ENCODE measurements around the gene NLGN1.

Gene NLGN1

DNA sequence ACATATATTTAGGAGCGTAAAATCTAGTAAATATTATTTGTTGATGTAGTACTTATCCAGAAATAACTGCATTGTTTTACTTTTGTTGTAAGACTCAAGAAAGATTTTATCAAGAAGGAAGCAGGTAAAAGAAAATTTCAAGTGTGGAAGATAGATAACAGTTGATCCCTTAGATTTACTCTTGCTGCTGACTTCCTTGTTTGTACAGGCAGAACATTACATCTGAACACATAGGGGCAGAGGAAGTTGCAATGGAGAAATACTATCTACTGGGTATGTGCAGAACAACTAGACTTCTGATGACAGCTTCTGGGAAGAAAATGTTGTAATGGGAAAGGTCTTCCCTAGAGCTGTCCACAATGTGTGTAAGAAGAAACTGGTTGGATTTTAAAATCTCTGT lies 350.6 kb downstream of the NLGN1 start:
- H3K4me3 ChIP-seq (ENCODE audit: low read depth, low read length), result no peak overlapping the region
- DNase-seq (ENCODE audit: low read depth), result no peak
- TF ChIP-seq, protein P1, sequence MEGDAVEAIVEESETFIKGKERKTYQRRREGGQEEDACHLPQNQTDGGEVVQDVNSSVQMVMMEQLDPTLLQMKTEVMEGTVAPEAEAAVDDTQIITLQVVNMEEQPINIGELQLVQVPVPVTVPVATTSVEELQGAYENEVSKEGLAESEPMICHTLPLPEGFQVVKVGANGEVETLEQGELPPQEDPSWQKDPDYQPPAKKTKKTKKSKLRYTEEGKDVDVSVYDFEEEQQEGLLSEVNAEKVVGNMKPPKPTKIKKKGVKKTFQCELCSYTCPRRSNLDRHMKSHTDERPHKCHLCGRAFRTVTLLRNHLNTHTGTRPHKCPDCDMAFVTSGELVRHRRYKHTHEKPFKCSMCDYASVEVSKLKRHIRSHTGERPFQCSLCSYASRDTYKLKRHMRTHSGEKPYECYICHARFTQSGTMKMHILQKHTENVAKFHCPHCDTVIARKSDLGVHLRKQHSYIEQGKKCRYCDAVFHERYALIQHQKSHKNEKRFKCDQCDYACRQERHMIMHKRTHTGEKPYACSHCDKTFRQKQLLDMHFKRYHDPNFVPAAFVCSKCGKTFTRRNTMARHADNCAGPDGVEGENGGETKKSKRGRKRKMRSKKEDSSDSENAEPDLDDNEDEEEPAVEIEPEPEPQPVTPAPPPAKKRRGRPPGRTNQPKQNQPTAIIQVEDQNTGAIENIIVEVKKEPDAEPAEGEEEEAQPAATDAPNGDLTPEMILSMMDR (IDR thresholded peaks at IDR 0.05; ENCODE audit: low read depth, low read length), result no peak
- TF ChIP-seq, protein P2, sequence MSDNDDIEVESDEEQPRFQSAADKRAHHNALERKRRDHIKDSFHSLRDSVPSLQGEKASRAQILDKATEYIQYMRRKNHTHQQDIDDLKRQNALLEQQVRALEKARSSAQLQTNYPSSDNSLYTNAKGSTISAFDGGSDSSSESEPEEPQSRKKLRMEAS (IDR thresholded peaks at IDR 0.05; ENCODE audit: low read depth, low read length), result no peak
- TF ChIP-seq MYC (IDR thresholded peaks at IDR 0.05; ENCODE audit: low read depth, low read length), result no peak
- TF ChIP-seq POLR2A (IDR thresholded peaks at IDR 0.05; ENCODE audit: extremely low read depth, insufficient read length), result no peak

DNA sequence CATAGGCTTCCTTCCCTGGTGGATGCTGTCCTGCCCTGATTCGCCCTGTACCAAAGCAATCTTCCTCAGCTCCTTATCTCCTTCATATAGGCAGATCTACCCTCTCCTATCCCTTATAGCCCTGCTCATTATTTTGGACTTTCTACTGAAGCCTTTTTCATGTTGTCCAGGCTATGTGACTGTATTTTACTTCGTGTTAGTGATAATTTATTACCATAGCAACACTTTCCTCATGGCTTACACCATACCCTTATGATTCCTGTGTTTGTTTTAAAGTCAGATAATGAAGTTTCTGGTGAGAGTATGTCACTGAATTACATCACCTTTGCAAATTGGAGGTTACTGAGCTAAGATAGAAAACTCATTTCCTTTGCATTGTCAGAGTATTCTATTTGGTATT lies 352.6 kb downstream of the NLGN1 start:
- H3K4me3 ChIP-seq (ENCODE audit: low read depth, low read length), result no peak overlapping the region
- DNase-seq (ENCODE audit: low read depth), result no peak
- TF ChIP-seq, protein P1 (IDR thresholded peaks at IDR 0.05; ENCODE audit: low read depth, low read length), result no peak
- no peak for TF ChIP-seq MYC (IDR thresholded peaks at IDR 0.05; ENCODE audit: low read depth, low read length)
- no peak for TF ChIP-seq POLR2A (IDR thresholded peaks at IDR 0.05; ENCODE audit: extremely low read depth, insufficient read length)
- TF ChIP-seq, protein P2 (IDR thresholded peaks at IDR 0.05; ENCODE audit: low read depth, low read length), result no peak

DNA sequence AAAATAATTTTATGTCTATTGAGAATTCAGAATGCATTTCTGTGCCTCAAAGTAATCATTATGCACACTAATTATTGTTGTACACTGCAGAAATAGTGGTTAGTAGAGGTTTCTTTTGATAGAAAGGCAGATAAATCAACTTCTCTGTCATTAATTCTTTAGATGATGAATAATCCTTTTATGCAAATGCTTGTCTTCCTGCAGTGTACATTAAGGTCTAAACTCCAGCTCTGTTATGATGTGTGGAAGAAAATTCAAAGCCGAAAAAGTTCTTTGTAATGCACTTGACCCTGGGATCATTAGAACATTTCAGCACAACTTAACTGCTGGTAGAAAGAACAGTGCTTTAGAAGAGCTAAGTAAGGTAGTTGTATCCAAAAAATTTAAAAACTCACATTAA lies 353.0 kb downstream of the NLGN1 start:
- TF ChIP-seq, protein P1 (IDR thresholded peaks at IDR 0.05; ENCODE audit: low read depth, low read length), result no peak
- TF ChIP-seq, protein P2 (IDR thresholded peaks at IDR 0.05; ENCODE audit: low read depth, low read length), result no peak
- TF ChIP-seq POLR2A (IDR thresholded peaks at IDR 0.05; ENCODE audit: extremely low read depth, insufficient read length) (no peak), MYC (IDR thresholded peaks at IDR 0.05; ENCODE audit: low read depth, low read length) (no peak)
- DNase-seq (ENCODE audit: low read depth), result no peak

DNA sequence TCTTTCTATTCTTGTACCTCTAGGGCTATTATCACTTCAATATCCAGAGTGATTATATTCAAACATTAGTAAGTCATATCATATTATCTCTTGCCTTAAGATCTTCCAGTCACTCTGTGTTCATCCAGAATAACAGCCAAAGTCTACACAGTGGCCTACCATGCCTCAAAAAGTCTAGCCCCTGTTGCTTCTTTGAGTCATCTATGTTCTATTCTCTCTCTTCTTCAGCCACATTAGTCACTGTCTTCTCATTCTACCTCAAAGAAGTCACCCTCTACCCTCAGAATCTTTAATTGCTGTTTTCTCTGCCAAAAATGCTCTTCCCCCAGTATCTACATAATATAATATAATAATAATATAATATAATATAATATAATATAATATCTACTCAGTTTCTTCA lies 356.0 kb downstream of the NLGN1 start:
- no peak for DNase-seq (ENCODE audit: low read depth)
- TF ChIP-seq, protein P2 (IDR thresholded peaks at IDR 0.05; ENCODE audit: low read depth, low read length), result no peak
- TF ChIP-seq, protein P1 (IDR thresholded peaks at IDR 0.05; ENCODE audit: low read depth, low read length), result no peak
- no peak for TF ChIP-seq MYC (IDR thresholded peaks at IDR 0.05; ENCODE audit: low read depth, low read length)
- TF ChIP-seq POLR2A (IDR thresholded peaks at IDR 0.05; ENCODE audit: extremely low read depth, insufficient read length), result no peak
- H3K4me3 ChIP-seq (ENCODE audit: low read depth, low read length), result no peak overlapping the region

More for the DNA sequence above, 353.0 kb downstream of the NLGN1 start:
- H3K4me3 ChIP-seq (ENCODE audit: low read depth, low read length), result no peak overlapping the region

DNA sequence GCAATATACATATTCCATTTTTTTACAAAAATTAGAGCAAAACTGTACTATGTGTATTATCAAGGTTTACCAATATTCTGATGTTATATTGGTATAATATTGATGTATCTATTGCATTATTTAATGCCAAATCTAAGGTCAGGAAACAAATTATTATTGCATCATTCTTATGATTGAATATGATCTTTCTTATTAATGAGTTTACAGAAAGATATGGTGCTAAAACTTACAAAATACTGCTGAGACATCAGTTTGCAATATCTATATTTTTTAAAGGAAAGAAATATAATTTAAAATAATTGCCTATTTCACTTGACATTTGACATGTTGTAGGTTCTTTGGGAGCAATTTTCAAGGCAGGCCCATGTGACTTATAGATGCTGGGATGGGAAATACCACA lies 357.6 kb downstream of the NLGN1 start:
- no peak for DNase-seq (ENCODE audit: low read depth)
- TF ChIP-seq MYC (IDR thresholded peaks at IDR 0.05; ENCODE audit: low read depth, low read length), result no peak
- H3K4me3 ChIP-seq (ENCODE audit: low read depth, low read length), result no peak overlapping the region

DNA sequence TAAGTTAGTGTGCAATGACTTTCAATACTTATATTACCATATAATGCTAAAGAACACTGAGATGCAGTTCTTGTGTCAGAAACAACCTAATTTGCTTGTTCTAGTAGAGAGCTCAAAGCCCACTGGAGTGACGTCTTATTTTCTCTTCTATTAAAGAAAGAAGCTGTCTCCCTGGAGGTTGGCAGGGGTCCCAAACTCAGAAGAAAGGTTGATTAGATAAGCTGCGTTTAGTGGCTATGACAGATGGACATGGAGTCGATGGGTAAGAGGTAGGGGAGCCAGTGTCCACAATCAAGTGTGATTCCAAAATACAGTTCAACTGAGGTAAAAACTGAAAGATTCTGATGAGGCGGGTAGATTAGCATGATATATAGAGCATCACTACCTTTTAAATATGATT lies 363.6 kb downstream of the NLGN1 start:
- TF ChIP-seq, protein P1 (IDR thresholded peaks at IDR 0.05; ENCODE audit: low read depth, low read length), result no peak
- TF ChIP-seq POLR2A (IDR thresholded peaks at IDR 0.05; ENCODE audit: extremely low read depth, insufficient read length) (no peak), MYC (IDR thresholded peaks at IDR 0.05; ENCODE audit: low read depth, low read length) (no peak)
- TF ChIP-seq, protein P2 (IDR thresholded peaks at IDR 0.05; ENCODE audit: low read depth, low read length), result no peak
- H3K4me3 ChIP-seq (ENCODE audit: low read depth, low read length), result no peak overlapping the region
- no peak for DNase-seq (ENCODE audit: low read depth)

Data from NB4 (cell line).